ENCODE results near the gene CCDC85B.

Gene CCDC85B

DNA sequence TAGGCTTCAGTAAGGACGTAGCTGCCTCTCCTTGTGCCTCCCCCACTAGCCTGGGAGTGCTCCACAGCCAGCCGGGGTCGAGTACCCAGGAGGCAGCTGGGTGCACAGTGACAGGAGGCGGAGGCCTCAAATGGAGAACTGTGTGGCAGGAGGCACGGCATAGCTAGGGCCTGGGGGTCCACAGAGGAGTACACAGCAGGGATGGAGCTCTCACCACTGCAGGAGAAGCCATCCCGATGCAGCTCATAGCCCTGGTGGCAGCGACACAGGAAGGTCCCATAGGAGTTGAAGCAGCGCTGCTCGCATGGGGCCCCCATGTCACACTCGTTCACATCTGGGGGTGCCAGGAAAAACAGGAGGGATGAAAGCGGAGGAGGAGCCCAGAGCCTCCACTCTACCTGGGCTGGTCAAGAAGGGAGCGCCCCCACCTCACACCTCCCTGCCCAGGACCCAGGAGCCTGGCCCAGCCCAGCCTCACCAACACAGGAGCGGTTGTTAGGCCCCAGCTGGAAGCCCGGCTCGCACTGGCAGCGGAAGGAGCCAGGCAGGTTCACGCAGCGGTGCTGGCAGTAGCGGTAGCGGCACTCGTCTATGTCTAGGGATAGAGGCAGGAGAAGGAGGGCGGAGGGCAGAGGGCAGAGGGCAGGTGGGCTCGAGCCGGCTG is 20.7 kb upstream of the CCDC85B start:
- DNase-seq = no peak

DNA sequence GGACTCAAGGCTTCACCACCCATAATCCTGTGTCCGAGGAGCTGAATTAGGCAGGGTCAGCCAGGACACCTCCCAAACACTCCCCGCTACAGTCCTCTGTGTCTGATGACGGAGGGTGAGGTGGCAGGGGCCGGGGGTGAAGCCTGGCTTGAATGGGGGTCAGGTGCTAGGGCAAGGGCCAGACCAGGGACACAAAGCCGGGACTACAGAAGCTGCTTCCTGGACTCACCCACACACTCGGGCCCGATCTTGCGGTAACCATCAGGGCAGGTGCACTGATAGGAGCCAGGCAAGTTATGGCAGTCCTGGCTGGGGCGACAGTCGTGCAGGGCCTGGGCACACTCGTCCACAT is 20.2 kb upstream of the CCDC85B start:
- DNase-seq = no peak

DNA sequence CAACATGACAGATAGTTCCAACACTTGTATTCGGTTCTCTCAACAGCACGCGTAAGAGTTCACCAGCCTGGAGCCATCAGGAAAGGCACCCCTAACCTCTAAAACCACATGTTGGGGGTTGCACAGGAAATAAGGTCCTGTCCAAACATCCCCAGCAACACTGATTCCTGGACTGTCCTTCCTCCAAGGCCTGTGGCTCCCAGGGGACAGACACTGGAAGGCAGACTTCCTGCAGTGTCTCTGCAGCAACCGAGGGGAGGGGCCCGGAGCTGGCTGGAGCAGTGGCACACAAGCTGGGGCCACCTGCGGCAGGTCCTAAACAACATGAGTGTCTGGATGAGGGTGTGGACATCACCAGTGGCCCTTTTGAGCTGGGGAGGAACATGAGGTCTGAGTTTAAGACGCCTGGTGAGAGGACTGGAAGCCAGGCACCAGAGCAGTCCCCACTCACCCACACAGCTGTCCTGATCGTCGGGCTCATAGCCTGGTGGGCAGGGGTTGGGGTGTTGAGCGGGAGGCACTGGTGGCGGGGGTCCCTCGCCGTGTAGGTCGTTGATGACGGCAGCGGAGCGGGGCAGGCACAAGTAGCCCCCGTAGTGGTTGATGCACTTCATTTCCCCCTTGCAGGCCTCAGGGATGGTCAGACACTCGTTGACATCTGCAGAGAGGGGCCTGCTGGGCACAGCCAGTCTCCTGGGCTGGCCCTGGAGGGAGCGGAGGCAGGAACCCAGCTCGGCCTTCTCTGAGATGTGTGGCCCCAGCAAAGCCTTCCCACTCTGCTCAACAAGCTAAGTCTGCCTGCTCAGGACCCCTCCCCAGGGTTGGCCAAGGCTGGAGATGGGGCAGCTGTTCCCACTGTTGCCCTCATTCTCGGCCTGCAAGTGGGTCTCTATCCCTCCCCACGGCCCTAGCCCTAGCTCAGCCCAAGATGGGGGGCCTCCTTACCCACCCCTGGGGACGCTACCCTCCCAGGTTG is 19.5 kb upstream of the CCDC85B start:
- DNase-seq = no peak

DNA sequence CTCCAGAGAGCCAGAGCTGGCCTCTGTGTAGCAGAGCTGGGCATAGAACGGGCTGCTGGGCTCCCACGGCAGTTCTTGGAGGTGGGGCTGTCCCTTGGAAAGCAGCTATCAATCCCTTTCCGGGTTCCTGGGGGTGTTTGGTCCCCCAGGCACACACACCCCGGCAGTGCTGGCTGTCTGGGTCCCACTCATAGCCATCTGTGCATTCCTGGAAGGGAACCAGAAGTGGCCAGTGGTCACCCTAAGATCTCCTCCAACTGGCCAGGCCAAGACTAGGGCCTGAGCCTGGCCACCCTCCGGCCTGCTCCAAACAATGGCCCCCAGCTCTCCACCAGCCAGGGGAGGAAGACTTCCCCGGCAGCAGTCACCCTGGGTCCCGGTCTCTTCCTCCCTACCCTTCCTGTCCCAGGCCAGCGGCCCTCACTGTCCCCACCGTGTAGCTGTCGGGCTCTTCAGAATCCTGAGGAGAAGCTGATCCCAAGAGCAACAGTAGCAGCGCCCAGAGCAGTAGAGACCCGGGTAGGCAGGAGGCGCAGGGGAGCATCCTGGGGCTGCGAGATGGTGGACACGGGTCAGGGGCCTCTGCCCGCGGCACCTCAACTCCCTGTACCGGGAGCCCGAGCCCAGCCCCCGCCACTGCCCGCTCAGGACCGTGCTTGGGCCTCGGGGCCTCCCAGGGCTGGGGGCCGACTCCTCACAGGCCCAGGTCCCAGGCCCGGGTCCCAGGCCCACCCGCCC is 18.5 kb upstream of the CCDC85B start:
- no peak for DNase-seq

DNA sequence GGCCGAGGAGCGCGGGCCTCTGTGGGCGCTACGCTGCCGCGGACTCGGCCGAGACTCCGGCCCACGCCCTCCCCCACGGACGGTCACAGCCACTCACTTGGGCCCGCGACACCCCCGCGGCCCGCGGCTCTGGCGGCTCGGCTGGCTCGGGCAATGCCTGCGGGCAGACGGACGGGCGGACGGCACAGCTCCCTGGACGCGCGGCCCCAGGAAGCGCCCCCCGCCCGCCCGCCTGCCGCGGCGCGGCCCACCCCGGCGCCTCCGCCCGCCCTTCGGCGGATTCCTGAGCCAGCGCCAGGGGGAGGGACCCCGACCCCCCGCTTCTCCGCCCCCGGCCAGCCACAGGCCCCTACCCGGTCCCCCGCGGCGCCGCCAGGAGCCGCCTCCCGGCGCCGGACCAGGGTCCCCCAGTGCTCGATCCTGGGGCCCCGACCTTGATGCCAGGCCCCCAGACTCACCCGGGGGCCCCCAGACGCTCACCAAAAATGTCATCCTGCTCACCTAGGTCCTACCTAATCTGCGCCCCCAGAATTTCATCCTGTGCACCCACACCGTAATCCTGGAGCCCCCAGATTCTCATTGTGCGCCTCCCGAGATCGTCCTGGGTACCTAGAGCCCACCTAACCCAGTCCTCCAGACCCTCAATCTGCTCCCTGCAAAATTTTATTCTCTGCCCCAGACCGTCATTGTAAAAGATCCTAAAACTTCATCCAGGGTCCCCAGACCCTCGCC is 17.7 kb upstream of the CCDC85B start, which contains the start of gene EFEMP2:
EFEMP2 (minus strand) TSS at position 215 of the 732 bp plus-strand sequence. CDS start 446 bp downstream, outside the sequence.
- DNase-seq = no peak

DNA sequence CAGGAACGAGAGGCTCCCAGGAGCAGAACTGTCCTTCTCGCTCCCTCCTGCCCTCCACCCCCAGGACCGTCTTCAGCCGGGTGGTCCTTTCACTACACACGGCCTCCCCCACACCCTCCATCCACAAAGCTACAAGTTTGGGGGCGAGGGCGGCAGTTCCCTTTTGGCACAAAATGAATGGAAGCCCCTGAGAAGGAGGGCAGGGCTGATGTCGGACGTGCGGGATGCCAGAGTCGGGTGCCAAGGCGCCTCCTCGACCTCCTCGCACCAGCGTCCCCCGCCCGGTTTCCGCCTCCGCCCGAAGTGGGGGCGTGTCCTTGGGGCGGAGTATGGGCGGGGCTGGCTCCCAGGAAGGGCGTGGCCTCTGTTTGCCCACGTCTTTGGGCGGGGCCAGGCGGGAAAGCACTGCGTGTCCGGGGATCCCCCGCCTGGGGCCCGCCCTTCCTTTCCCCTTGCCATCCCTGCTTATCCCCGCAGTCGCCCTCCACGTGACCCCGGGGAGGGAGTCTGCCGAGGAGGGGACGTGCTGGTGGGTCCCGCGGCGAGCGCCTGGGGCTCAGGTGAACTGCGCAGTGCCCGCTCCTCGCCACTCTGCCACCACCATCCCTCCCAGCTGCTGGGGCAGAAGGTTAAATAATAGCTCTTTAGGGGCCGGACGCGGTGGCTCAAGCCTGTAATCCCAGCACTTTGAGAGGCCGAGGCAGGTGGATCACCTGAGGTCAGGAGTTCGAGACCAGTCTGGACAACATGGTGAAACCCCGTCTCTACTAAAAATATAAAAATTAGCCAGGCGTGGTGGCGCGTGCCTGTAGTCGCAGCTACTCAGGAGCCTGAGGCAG is 16.9 kb upstream of the CCDC85B start:
- DNase-seq = peak; percentile 93 to 96 (median 94)

DNA sequence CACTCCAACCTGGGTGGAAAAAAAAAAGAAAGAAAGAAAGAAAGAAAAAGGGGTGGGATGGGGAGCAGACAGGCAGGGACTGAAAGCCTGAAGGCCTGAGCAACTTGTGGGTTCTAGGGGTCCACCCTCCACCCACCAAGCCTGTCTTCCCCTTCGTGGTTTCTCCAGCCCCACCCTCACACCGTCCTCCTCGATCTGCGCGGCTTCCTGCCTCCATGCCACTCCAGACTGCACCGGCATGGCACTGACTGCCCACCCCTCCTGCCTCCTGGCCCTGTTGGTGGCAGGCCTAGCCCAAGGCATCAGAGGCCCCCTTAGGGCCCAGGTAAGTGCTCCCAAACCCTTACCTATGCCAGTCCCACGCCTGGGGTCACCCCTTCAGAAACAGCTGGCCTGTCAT is 10.9 kb upstream of the CCDC85B start, which contains the start of gene CTSW:
CTSW (plus strand) TSS at position 221 of the 400 bp plus-strand sequence; CDS start at position 239, 18 bp downstream.
- DNase-seq = peak in 1 of 5 donors; percentile 35

DNA sequence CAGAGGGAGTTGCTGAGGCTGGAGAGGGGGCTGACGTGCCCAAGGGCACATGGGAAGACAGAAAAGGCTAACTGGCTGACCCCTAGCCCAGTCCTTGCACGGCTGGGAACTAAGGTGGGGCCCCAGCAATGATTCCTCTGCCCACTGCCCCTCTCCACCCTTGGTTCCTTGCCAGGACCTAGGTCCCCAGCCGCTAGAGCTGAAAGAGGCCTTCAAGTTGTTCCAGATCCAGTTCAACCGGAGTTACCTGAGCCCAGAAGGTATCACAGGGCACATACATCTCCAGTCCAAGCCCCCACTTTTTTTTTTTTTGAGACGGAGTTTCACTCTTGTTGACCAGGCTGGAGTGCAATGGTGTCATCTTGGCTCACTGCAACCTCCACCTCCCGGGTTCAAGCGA is 10.4 kb upstream of the CCDC85B start:
- no peak for DNase-seq

DNA sequence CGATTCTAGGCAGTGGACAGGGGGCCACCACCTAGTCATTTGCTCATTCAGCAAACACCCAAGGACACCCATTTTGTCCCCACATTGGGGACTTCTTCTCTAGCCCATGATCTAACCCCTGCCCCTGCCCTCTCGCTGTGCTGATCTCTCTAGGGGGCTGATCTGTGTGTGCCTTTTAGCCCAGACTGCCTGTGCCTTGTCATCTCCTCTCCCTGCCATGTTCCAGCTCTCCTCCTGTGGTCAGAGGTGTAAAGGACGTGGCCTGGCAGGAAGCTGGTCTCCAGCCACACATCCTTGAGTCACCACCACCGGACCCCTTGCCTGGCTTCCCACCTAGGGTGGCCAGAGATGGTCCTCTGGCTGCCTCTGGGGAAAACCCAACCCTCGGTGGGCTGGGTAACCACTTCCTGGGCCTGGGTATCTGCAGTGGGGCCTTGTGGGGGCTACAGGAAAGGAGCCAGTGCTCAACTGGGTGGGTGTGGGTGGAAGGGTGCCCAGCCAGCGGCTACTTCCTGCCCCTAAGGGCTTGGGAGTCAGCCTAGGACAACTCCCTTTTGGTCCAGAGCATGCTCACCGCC is 9.5 kb upstream of the CCDC85B start:
- DNase-seq = no peak

DNA sequence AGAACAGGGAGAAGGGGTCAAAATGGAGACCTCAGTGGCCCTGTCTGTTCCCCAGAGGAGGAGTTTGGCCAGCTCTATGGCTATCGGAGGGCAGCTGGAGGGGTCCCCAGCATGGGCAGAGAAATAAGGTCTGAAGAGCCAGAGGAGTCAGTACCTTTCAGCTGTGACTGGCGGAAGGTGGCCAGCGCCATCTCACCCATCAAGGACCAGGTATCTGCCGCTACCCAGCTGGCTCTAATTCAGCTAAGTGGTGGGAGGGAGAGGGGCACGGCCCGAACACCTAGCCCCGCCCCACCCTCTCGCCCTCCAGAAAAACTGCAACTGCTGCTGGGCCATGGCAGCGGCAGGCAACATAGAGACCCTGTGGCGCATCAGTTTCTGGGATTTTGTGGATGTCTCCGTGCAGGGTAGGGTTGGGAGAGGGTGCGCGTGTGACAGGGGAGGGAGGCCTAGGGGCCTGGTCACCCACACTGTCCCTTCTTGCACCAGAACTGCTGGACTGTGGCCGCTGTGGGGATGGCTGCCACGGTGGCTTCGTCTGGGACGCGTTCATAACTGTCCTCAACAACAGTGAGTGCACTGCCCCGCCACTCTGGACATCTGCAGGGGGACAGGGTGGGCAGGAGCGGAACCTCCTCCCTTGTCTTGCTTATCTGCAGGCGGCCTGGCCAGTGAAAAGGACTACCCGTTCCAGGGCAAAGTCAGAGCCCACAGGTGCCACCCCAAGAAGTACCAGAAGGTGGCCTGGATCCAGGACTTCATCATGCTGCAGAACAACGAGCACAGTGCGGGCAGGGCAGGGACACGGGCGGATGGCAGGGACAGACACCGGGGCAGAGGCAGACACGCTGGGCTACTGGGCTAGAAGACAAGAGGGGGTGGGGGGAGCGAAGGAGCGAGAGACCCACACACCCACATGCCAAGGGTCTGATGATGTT is 8.1 kb upstream of the CCDC85B start:
- no peak for DNase-seq

DNA sequence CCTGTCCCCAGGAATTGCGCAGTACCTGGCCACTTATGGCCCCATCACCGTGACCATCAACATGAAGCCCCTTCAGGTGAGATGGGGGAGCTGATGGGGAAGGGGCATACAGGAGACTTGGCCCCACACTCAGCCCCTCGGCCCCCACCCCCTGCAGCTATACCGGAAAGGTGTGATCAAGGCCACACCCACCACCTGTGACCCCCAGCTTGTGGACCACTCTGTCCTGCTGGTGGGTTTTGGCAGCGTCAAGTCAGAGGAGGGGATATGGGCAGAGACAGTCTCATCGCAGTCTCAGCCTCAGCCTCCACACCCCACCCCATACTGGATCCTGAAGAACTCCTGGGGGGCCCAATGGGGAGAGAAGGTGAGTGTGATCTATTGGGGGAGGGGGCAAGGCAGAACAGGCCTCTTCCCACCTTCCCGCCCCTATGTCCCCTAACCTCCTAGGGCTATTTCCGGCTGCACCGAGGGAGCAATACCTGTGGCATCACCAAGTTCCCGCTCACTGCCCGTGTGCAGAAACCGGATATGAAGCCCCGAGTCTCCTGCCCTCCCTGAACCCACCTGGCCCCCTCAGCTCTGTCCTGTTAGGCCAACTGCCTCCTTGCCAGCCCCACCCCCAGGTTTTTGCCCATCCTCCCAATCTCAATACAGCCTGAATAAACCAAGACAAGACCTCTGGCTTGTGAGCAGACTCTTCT is 7.3 kb upstream of the CCDC85B start:
- DNase-seq = no peak

DNA sequence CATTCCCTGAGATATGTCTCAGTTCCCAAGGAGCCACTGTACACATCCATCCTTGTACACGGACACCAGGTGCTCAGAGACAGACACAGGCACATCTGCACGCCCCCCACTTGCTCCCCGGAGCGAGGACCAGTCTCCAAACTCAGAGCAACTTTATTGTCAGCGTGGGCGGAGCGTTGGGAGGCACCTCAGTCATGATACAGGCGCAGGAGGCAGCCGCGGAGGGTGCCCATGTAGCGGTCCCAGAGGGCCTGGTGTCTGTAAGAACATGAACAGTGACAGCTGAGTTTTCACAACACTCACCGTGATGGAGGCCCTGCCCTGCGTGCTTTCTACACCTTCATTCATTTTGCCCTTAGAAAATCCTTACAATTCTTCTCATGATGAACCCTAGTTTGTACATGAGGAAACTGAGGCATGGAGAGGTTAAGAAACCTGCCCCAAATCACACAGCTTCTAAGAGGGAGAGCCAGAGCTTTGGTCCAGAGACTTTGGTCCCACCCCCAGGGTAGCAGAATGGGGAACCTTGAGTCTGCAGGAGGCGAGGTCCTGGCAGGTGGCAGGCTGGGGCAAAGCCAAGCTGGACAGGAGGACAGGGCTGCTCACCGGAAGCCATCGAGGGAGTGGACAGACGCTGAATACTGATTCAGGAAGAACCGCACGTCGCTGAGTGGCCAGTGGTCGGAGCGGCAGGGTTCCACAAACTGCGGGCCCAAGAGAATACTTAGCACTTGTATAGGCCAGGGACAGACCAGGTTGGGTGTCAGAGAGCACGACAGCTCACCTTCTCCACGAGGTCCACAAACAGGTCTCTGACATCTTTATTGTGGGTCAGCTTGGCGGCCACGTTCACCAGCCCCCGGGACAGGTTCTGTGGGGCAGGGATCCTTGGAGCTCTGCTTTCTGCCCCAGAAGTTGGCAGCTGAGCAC is 6.4 kb upstream of the CCDC85B start:
- DNase-seq = no peak

DNA sequence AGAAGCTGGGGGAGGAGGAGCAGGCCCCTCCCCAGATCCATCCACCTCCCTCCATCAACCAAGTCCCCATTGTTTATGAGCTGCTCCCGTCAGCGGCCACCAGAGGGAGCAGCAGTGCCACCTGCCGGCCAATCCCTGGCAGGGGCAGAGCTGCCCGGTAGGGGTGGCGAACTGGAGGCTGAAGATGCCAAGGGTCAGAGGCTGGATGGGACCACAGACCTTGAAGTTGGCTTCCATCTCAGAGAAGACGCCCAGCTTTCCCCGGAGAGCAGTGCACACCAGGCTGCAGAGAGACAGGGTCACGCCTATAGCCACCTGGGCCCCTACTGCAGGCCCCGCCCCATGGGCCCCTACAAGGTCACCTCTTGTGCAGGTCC is 5.8 kb upstream of the CCDC85B start:
- peak; percentile 64 to 81 (median 75) for DNase-seq

DNA sequence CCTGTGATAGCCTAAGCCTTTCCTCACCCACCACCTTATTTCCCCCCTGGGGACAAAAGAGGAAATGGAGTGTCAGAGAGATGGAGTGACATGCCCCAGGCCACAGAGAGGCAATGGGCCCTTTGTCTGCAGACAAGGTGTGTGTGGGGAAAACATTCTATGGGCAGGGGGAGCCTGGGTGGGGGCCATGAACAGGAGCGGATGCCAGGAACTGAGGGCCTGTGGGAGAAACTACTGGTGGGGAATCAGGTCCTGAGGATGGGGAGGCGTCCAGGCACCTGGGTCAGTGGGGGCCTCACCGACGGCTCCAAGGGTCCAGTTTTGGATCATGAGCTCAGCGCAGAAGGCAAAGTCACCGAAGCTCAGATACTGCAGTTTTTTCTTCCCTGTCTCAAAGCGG is 5.2 kb upstream of the CCDC85B start:
- no peak for DNase-seq

DNA sequence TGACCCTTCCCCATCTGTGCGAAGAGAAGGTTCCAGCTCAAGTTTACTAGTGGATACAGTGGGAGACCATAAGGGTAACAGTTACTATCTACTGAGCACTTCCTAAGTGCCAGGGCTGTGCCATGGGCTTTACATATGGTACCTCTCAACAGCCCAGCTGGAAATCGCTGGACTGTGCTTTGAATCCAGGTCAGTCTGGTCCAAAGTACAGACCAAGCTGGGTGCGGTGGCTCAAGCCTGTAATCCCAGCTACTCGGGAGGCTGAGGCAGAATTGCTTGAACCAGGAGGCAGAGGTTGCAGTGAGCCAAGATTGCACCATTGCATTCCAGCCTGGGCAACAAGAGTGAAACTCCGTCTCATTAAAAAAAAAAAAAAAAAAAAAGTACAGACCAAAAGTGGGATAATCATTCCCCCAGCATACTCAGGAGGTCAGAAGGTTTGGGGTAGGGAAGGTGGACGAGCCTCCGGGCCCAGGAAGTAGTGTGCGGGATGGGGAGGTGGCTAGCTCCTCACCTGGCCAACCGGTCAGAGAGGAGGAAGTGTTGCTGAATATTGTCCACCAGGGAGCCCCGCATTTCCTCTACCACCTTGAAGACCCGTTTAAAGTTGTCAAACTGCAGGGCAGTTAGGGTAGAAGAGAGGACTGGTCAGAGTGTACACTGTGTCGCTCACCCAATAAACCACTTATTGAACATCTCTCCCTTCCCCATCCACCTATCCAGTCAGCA is 4.5 kb upstream of the CCDC85B start:
- DNase-seq = no peak

DNA sequence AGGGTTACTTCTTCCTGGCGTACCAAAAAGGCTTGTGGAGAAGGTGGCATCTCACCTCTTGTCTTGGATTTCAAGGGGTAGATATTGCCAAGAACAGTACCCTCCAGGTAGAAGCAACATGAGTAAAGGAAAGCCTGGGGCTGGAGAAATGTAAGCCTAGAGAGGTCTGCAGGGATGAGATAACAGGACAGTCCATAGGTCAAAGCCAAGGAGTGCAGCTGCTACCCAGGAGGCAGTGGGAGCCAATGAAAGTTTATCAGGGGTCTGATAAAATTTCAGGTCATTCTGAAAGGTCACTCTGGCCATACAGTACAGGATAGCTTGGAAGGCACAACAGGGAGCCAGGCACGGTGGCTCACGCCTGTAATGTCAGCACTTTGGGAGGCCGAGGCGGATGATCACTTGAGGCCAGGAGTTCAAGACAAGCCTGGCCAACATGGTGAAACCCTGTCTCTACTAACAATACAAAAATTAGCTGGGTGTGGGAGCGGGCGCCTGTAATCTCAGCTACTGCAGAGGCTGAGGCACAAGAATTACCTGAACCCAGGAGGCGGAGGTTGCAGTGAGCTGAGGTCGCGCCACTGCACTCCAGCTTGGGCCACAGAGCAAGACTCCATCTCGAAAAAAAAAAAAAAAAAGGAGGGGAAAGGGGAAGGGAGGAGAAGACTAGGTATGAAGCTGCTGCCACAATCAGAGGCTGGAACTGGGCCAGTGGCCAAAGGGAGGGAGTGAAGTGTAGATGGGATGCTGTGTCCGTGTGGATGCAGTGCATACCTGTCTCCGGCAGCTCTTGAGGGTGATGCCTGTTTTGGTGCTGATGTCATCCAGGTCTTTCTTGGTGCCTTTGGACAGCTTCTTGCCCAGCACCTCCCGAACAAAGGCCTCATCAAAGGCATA is 3.4 kb upstream of the CCDC85B start:
- no peak for DNase-seq

Measured in T-helper 1 cell (primary cell).